ENCODE measurements around the gene HNRNPLL. TPM values are rescaled to one million over a fixed set of nuclear protein-coding genes. Genes with fewer than 3 reads are reported as not detected.

The HNRNPLL gene
- total and polyA plus RNA-seq, 4 donors, result 7.7 to 18.3 (median 13.1) TPM

GRCh38 chr2:38522754-38523349, 79.9 kb downstream of the HNRNPLL start:
- Histone ChIP-seq H3K36me3 (ENCODE audit: control insufficient read depth in 4 of 4, insufficient read depth in 3 of 4, low read depth in 1 of 4, low read length in 3 of 4) (no peaks in the 10 kb centered on the region), H3K4me3 (ENCODE audit: low read depth in 1 of 3, low read length in 3 of 3) (no peak overlapping the region), H3K9me3 (ENCODE audit: control insufficient read depth in 4 of 4, low read length in 3 of 4) (no peaks in the 10 kb centered on the region), H3K27me3 (ENCODE audit: control insufficient read depth in 4 of 4, insufficient read depth in 4 of 4, low read length in 3 of 4) (no peaks in the 10 kb centered on the region), H3K4me1 (ENCODE audit: control insufficient read depth in 4 of 4, insufficient read depth in 4 of 4, low read length in 3 of 4) (peaks cover 0 to under 1% (median 0%) of the 10 kb centered on the region in 4 donors), H3K27ac (ENCODE audit: low read depth in 1 of 2, low read length in 2 of 2) (no peak overlapping the region), H3K9ac (ENCODE audit: low read depth in 1 of 2, low read length in 2 of 2) (no peak overlapping the region)
- 85% methylated on average over 10 of the region's 10 CpGs for WGBS
- TF ChIP-seq RAD21 (IDR thresholded peaks at IDR 0.05), result no peak
- no peak for TF ChIP-seq NR2F2 (IDR thresholded peaks at IDR 0.05)
- TF ChIP-seq MAX (IDR thresholded peaks at IDR 0.05), result no peak
- no peak for TF ChIP-seq YY1 (IDR thresholded peaks at IDR 0.05)
- no peak for TF ChIP-seq EGR1 (IDR thresholded peaks at IDR 0.05; ENCODE audit: low read depth in 2 of 2)
- TF ChIP-seq FOXA2 (IDR thresholded peaks at IDR 0.05), result no peak
- TF ChIP-seq, protein P1, sequence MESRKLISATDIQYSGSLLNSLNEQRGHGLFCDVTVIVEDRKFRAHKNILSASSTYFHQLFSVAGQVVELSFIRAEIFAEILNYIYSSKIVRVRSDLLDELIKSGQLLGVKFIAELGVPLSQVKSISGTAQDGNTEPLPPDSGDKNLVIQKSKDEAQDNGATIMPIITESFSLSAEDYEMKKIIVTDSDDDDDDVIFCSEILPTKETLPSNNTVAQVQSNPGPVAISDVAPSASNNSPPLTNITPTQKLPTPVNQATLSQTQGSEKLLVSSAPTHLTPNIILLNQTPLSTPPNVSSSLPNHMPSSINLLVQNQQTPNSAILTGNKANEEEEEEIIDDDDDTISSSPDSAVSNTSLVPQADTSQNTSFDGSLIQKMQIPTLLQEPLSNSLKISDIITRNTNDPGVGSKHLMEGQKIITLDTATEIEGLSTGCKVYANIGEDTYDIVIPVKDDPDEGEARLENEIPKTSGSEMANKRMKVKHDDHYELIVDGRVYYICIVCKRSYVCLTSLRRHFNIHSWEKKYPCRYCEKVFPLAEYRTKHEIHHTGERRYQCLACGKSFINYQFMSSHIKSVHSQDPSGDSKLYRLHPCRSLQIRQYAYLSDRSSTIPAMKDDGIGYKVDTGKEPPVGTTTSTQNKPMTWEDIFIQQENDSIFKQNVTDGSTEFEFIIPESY (IDR thresholded peaks at IDR 0.05), result no peak
- no peak for TF ChIP-seq REST (IDR thresholded peaks at IDR 0.05)
- TF ChIP-seq HNF4A (conservative IDR thresholded peaks at IDR 0.05), result no peak
- no peak for TF ChIP-seq JUND (IDR thresholded peaks at IDR 0.05)
- no peak for TF ChIP-seq TAF1 (conservative IDR thresholded peaks at IDR 0.05)
- no peak for TF ChIP-seq FOXA1 (IDR thresholded peaks at IDR 0.05)
- no peak for TF ChIP-seq RXRA (IDR thresholded peaks at IDR 0.05)
- TF ChIP-seq, protein P2, sequence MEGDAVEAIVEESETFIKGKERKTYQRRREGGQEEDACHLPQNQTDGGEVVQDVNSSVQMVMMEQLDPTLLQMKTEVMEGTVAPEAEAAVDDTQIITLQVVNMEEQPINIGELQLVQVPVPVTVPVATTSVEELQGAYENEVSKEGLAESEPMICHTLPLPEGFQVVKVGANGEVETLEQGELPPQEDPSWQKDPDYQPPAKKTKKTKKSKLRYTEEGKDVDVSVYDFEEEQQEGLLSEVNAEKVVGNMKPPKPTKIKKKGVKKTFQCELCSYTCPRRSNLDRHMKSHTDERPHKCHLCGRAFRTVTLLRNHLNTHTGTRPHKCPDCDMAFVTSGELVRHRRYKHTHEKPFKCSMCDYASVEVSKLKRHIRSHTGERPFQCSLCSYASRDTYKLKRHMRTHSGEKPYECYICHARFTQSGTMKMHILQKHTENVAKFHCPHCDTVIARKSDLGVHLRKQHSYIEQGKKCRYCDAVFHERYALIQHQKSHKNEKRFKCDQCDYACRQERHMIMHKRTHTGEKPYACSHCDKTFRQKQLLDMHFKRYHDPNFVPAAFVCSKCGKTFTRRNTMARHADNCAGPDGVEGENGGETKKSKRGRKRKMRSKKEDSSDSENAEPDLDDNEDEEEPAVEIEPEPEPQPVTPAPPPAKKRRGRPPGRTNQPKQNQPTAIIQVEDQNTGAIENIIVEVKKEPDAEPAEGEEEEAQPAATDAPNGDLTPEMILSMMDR (IDR thresholded peaks at IDR 0.05; ENCODE audit: low read depth, low read length, missing input control), result no peak
- no peak for TF ChIP-seq ATF3 (IDR thresholded peaks at IDR 0.05)
- TF ChIP-seq GABPA (IDR thresholded peaks at IDR 0.05 in 1 of 2, conservative IDR thresholded peaks at IDR 0.05 in 1 of 2), result no peak
- DNase-seq (ENCODE audit: low spot score), result no peak

Data from liver (tissue), 9 donors.